ENCODE data around the gene ZBTB20.

The ZBTB20 gene

DNA sequence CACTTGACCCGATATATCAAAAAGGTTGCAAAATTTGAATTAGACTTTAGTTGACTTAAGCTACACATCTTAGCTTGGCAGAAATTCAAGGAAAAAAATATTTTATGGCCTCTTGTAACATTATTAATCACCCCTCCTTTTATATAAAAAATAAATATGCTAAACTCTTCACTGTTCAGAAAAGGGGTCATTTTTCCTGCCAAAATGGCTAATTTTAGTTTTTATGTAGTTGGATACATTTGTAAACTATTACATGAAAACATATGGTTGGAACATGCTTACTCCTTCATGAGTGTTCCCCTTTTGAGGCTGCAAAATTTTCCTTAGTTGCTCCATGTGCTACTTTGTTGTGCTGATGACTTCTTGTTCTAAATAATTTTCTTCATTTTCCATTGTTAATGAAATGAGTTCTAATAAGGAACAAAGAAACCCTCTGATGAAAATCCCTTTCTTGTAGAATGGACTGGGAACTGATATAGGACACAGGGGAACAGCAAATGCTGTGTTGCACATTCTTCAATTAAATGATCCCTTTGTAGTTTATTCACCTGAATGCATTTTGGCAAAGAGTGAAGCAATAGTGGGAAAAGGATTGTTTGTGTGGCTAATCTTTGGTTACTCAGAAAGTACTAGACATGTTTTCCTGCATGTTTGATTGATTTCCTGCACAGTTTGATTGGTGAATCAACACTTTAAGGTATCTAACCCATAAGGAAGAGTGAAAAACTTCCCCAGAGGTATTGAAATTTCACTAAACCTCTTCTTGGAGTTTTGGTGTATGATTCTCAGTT, 503.9 kb downstream of the ZBTB20 start:
- Histone ChIP-seq H3K9ac (ENCODE audit: low read length) (no peak overlapping the region), H2BK15ac (ENCODE audit: low read depth, poor library complexity, severe bottlenecking) (no peak overlapping the region), H3K4me2 (ENCODE audit: low read length, poor library complexity, severe bottlenecking) (no peak overlapping the region), H3K27me3 (ENCODE audit: control insufficient read depth in 1 of 2, insufficient read depth in 1 of 2, low read length in 2 of 2) (no peaks in the 10 kb centered on the region), H2BK120ac (ENCODE audit: low read depth, low read length) (no peak overlapping the region), H3K18ac (ENCODE audit: low read depth in 1 of 2, low read length in 2 of 2) (no peak overlapping the region), H4K91ac (ENCODE audit: low read length) (no peak overlapping the region), H3K4ac (ENCODE audit: low read depth in 1 of 2, low read length in 2 of 2) (no peak overlapping the region), H3K27ac (ENCODE audit: low read length, poor library complexity, severe bottlenecking) (no peak overlapping the region), H3K14ac (ENCODE audit: low read length in 2 of 2) (no peak overlapping the region), H2AFZ (ENCODE audit: low read depth, low read length) (no peak overlapping the region), H4K8ac (ENCODE audit: low read length) (no peak overlapping the region), H2AK5ac (ENCODE audit: low read length, severe bottlenecking) (no peak overlapping the region), H2BK12ac (ENCODE audit: low read length in 2 of 2) (no peak overlapping the region), H3K36me3 (ENCODE audit: control insufficient read depth in 1 of 2, insufficient read depth in 2 of 2, low read depth in 1 of 2, low read length in 2 of 2) (no peaks in the 10 kb centered on the region), H3K4me1 (ENCODE audit: control insufficient read depth, insufficient read depth, low read depth, low read length) (no peaks in the 10 kb centered on the region), H3K79me1 (replicated peaks; ENCODE audit: low read length, poor library complexity, severe bottlenecking) (peaks cover 2% of the 10 kb centered on the region), H3K9me3 (ENCODE audit: control insufficient read depth, low read length) (no peaks in the 10 kb centered on the region), H3K4me3 (ENCODE audit: insufficient read depth in 1 of 2, low read depth in 1 of 2, low read length in 2 of 2) (no peak overlapping the region), H3K23ac (ENCODE audit: low read length in 2 of 2) (no peak overlapping the region), H2BK5ac (ENCODE audit: low read depth, low read length, poor library complexity, severe bottlenecking) (no peak overlapping the region)
- no peak for DNase-seq
- 100% methylated on average over 1 of the region's 1 CpG for WGBS

DNA sequence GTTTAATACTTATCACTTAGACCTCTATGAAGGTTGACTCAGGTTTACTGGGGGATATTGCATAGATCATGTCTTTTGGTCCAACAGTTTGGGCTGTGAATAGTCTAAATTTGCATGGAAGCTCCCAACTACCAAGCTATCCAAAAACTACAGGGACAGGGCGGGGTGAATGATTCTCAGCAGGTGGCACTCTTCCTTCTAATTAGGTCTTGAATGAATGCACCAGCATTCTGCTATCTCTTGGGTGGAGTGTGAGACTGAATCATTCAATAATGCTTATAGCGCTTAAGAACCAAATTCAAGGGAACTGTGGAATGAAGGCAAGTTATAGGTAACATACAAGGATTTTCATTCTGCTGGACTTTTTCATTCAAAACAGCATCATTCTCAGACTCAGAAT, 507.0 kb downstream of the ZBTB20 start:
- Histone ChIP-seq H2BK5ac (ENCODE audit: low read depth, low read length, poor library complexity, severe bottlenecking) (no peak overlapping the region), H3K27me3 (ENCODE audit: control insufficient read depth in 1 of 2, insufficient read depth in 1 of 2, low read length in 2 of 2) (no peaks in the 10 kb centered on the region), H3K4ac (ENCODE audit: low read depth in 1 of 2, low read length in 2 of 2) (no peak overlapping the region), H4K91ac (ENCODE audit: low read length) (no peak overlapping the region), H3K9me3 (ENCODE audit: control insufficient read depth, low read length) (peaks cover 19% of the 10 kb centered on the region), H3K4me3 (ENCODE audit: insufficient read depth in 1 of 2, low read depth in 1 of 2, low read length in 2 of 2) (no peak overlapping the region), H3K9ac (ENCODE audit: low read length) (no peak overlapping the region), H3K23ac (ENCODE audit: low read length in 2 of 2) (no peak overlapping the region), H2BK15ac (ENCODE audit: low read depth, poor library complexity, severe bottlenecking) (no peak overlapping the region), H2BK12ac (ENCODE audit: low read length in 2 of 2) (no peak overlapping the region), H3K79me1 (replicated peaks; ENCODE audit: low read length, poor library complexity, severe bottlenecking) (peaks cover 7% of the 10 kb centered on the region), H3K27ac (ENCODE audit: low read length, poor library complexity, severe bottlenecking) (no peak overlapping the region), H2AFZ (ENCODE audit: low read depth, low read length) (no peak overlapping the region), H2BK120ac (ENCODE audit: low read depth, low read length) (no peak overlapping the region), H3K14ac (ENCODE audit: low read length in 2 of 2) (no peak overlapping the region), H2AK5ac (ENCODE audit: low read length, severe bottlenecking) (no peak overlapping the region), H4K8ac (ENCODE audit: low read length) (no peak overlapping the region), H3K18ac (ENCODE audit: low read depth in 1 of 2, low read length in 2 of 2) (no peak overlapping the region), H3K36me3 (ENCODE audit: control insufficient read depth in 1 of 2, insufficient read depth in 2 of 2, low read depth in 1 of 2, low read length in 2 of 2) (no peaks in the 10 kb centered on the region), H3K4me2 (ENCODE audit: low read length, poor library complexity, severe bottlenecking) (no peak overlapping the region), H3K4me1 (ENCODE audit: control insufficient read depth, insufficient read depth, low read depth, low read length) (no peaks in the 10 kb centered on the region)
- DNase-seq: no peak
- 67% methylated on average over 1 of the region's 2 CpGs for WGBS

DNA sequence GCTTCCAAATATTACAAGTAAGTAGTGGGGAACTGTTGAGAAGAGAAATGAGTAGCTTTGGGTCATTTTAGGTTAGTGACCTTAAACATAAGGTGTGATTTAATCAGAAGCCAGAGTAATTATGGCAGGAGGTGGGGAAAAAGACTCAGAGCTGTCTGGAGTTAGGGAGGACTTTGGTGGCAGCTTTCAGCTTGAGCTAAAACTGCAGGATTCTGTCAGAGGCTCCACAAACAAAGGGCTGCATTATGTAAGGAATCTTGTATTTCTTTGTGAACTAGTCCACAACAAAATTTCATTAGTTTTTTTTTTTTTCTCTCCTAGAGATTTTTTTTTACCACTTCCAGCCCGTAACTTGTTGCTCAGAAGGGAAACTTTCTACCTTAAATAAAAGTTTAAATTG, 507.9 kb downstream of the ZBTB20 start:
- Histone ChIP-seq H2AK5ac (ENCODE audit: low read length, severe bottlenecking) (no peak overlapping the region), H3K9ac (ENCODE audit: low read length) (no peak overlapping the region), H3K4me1 (ENCODE audit: control insufficient read depth, insufficient read depth, low read depth, low read length) (no peaks in the 10 kb centered on the region), H3K14ac (ENCODE audit: low read length in 2 of 2) (no peak overlapping the region), H2BK15ac (ENCODE audit: low read depth, poor library complexity, severe bottlenecking) (no peak overlapping the region), H3K36me3 (ENCODE audit: control insufficient read depth in 1 of 2, insufficient read depth in 2 of 2, low read depth in 1 of 2, low read length in 2 of 2) (no peaks in the 10 kb centered on the region), H3K18ac (ENCODE audit: low read depth in 1 of 2, low read length in 2 of 2) (no peak overlapping the region), H3K23ac (ENCODE audit: low read length in 2 of 2) (no peak overlapping the region), H3K79me1 (replicated peaks; ENCODE audit: low read length, poor library complexity, severe bottlenecking) (peaks cover 14% of the 10 kb centered on the region), H2BK12ac (ENCODE audit: low read length in 2 of 2) (no peak overlapping the region), H4K8ac (ENCODE audit: low read length) (no peak overlapping the region), H3K27me3 (ENCODE audit: control insufficient read depth in 1 of 2, insufficient read depth in 1 of 2, low read length in 2 of 2) (no peaks in the 10 kb centered on the region), H2BK120ac (ENCODE audit: low read depth, low read length) (no peak overlapping the region), H3K4ac (ENCODE audit: low read depth in 1 of 2, low read length in 2 of 2) (no peak overlapping the region), H3K4me3 (ENCODE audit: insufficient read depth in 1 of 2, low read depth in 1 of 2, low read length in 2 of 2) (no peak overlapping the region), H3K4me2 (ENCODE audit: low read length, poor library complexity, severe bottlenecking) (no peak overlapping the region), H2BK5ac (ENCODE audit: low read depth, low read length, poor library complexity, severe bottlenecking) (no peak overlapping the region), H2AFZ (ENCODE audit: low read depth, low read length) (no peak overlapping the region), H3K9me3 (ENCODE audit: control insufficient read depth, low read length) (peaks cover 20% of the 10 kb centered on the region), H4K91ac (ENCODE audit: low read length) (no peak overlapping the region), H3K27ac (ENCODE audit: low read length, poor library complexity, severe bottlenecking) (no peak overlapping the region)
- WGBS: no CpG with 5 or more reads among the region's 1 CpG
- DNase-seq: no peak

DNA sequence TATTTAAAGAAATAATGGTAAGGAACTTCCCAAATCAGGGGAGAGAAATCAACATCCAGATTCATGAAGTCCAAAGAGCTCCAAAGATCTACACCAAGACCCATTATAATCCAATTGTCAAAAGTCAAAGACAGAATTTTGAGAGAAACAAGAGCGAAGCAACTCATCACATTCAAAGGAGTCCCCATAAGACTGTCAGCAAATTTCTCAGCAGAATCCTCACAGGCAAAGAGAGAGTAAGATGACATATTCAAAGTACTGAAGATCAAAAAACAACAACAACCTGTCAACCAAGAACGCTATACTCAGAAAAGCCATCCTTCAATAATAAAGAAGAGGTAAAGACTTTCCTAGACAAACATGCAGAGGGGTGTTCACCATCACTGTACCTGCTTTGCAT, 511.2 kb downstream of the ZBTB20 start:
- Histone ChIP-seq H2BK15ac (ENCODE audit: low read depth, poor library complexity, severe bottlenecking) (no peak overlapping the region), H3K36me3 (ENCODE audit: control insufficient read depth in 1 of 2, insufficient read depth in 2 of 2, low read depth in 1 of 2, low read length in 2 of 2) (no peaks in the 10 kb centered on the region), H3K27me3 (ENCODE audit: control insufficient read depth in 1 of 2, insufficient read depth in 1 of 2, low read length in 2 of 2) (no peaks in the 10 kb centered on the region), H2AK5ac (ENCODE audit: low read length, severe bottlenecking) (no peak overlapping the region), H4K8ac (ENCODE audit: low read length) (no peak overlapping the region), H3K4me3 (ENCODE audit: insufficient read depth in 1 of 2, low read depth in 1 of 2, low read length in 2 of 2) (no peak overlapping the region), H3K23ac (ENCODE audit: low read length in 2 of 2) (no peak overlapping the region), H2BK12ac (ENCODE audit: low read length in 2 of 2) (no peak overlapping the region), H3K9me3 (ENCODE audit: control insufficient read depth, low read length) (peaks cover 20% of the 10 kb centered on the region), H3K79me1 (replicated peaks; ENCODE audit: low read length, poor library complexity, severe bottlenecking) (peaks cover 20% of the 10 kb centered on the region), H3K4ac (ENCODE audit: low read depth in 1 of 2, low read length in 2 of 2) (no peak overlapping the region), H4K91ac (ENCODE audit: low read length) (no peak overlapping the region), H3K4me2 (ENCODE audit: low read length, poor library complexity, severe bottlenecking) (no peak overlapping the region), H2BK5ac (ENCODE audit: low read depth, low read length, poor library complexity, severe bottlenecking) (no peak overlapping the region), H3K27ac (ENCODE audit: low read length, poor library complexity, severe bottlenecking) (no peak overlapping the region), H3K14ac (ENCODE audit: low read length in 2 of 2) (no peak overlapping the region), H3K18ac (ENCODE audit: low read depth in 1 of 2, low read length in 2 of 2) (no peak overlapping the region), H2AFZ (ENCODE audit: low read depth, low read length) (no peak overlapping the region), H3K9ac (ENCODE audit: low read length) (no peak overlapping the region), H3K4me1 (ENCODE audit: control insufficient read depth, insufficient read depth, low read depth, low read length) (no peaks in the 10 kb centered on the region), H2BK120ac (ENCODE audit: low read depth, low read length) (no peak overlapping the region)
- DNase-seq: no peak
- WGBS: 100% methylated on average over 1 of the region's 2 CpGs
